NK-92 (cell line): ENCODE results near the gene ZBTB20.

Experiments used
- DNase-seq: peaks from one replicate; lab custom pipeline; 2025; ENCODE audit not compliant: unreplicated experiment; lab: John Stamatoyannopoulos, UW

Gene ZBTB20

GRCh38 chr3:114642951-114643741, 503.9 kb downstream of the ZBTB20 start:
- no peak for DNase-seq

GRCh38 chr3:114640126-114640525, 507.0 kb downstream of the ZBTB20 start:
- no peak for DNase-seq

GRCh38 chr3:114639171-114639570, 507.9 kb downstream of the ZBTB20 start:
- no peak for DNase-seq

- DNase-seq, result no peak
These were observed 511.2 kb downstream of the ZBTB20 start for GRCh38 chr3:114635878-114636277.

GRCh38 chr3:114634635-114635034, 512.5 kb downstream of the ZBTB20 start:
- no peak for DNase-seq

- DNase-seq, result no peak
These were observed 514.2 kb downstream of the ZBTB20 start for GRCh38 chr3:114632757-114633424.

- no peak for DNase-seq
These were observed 519.3 kb downstream of the ZBTB20 start for GRCh38 chr3:114627770-114628169.

- no peak for DNase-seq
These were observed 520.3 kb downstream of the ZBTB20 start for GRCh38 chr3:114626751-114627150.

- DNase-seq, result no peak
These were observed 522.4 kb downstream of the ZBTB20 start for GRCh38 chr3:114624571-114625181.

- DNase-seq, result no peak
These were observed 523.0 kb downstream of the ZBTB20 start for GRCh38 chr3:114624047-114624445.

GRCh38 chr3:114623420-114624046, 523.6 kb downstream of the ZBTB20 start:
- no peak for DNase-seq

GRCh38 chr3:114622001-114622400, 525.1 kb downstream of the ZBTB20 start:
- DNase-seq, result no peak

- DNase-seq, result no peak
These were observed 527.3 kb downstream of the ZBTB20 start for GRCh38 chr3:114619771-114620170.

- DNase-seq, result no peak
These were observed 531.5 kb downstream of the ZBTB20 start for GRCh38 chr3:114615523-114616085.

- DNase-seq, result no peak
These were observed 537.0 kb downstream of the ZBTB20 start for GRCh38 chr3:114609973-114610630.

- no peak for DNase-seq
These were observed 538.8 kb downstream of the ZBTB20 start for GRCh38 chr3:114608293-114608692.

GRCh38 chr3:114606336-114606735, 540.8 kb downstream of the ZBTB20 start:
- no peak for DNase-seq

GRCh38 chr3:114600571-114600970, 546.5 kb downstream of the ZBTB20 start:
- no peak for DNase-seq

- DNase-seq, result no peak
These were observed 549.2 kb downstream of the ZBTB20 start for GRCh38 chr3:114597871-114598270.

GRCh38 chr3:114597012-114597411, 550.1 kb downstream of the ZBTB20 start:
- DNase-seq, result no peak

GRCh38 chr3:114596147-114596546, 550.9 kb downstream of the ZBTB20 start:
- no peak for DNase-seq
